Left lobe of liver (tissue), 2 donors: ENCODE data around the gene RHOT1. TPM values are rescaled to one million over a fixed set of nuclear protein-coding genes. Genes with fewer than 3 reads are reported as not detected.
"Not testable (repeated sequence)": the region's sequence is repeated elsewhere in the genome, so short reads cannot be mapped to it uniquely, and the experiment has no call there.

Experiments used
- ATAC-seq: fragments of 200-7000 bp; cut with Tn5 transposase; one replicate; pipeline ENCODE4 v1.9.1; 2020; ENCODE audit warnings: mild to moderate bottlenecking, moderate library complexity
- DNase-seq: peaks from one replicate; pipeline ENCODE4 v3.0.0-alpha.2; 2020; ENCODE audit warnings: low spot score
- total RNA-seq: library from RNA; stranded (reverse); gene quantifications from one replicate; pipeline ENCODE4 v1.2.1, GENCODE V29; 2021
- donor health status: DM: no; HTN: no; CAD: no; lungs with moderate emphysema.
- donor health status: DM: no; HTN: yes; CAD: no.

Gene RHOT1
- total RNA-seq, 1 donor from 2014 or later = 12.5 TPM

GRCh38 chr17:32215696-32216095 lies 73.4 kb downstream of the RHOT1 start:
- no peak for ATAC-seq

GRCh38 chr17:32222621-32223020 lies 80.3 kb downstream of the RHOT1 start:
- no peak for ATAC-seq
- no peak for DNase-seq

More at GRCh38 chr17:32215696-32216095, 73.4 kb downstream of the RHOT1 start:
- DNase-seq = no peak

- DNase-seq = no peak
- no peak for ATAC-seq
Measured at GRCh38 chr17:32223703-32224102, 81.4 kb downstream of the RHOT1 start.

- ATAC-seq (no peak), DNase-seq (no peak)
Measured at GRCh38 chr17:32226886-32227285, 84.6 kb downstream of the RHOT1 start.

GRCh38 chr17:32227910-32228309 lies 85.6 kb downstream of the RHOT1 start:
- ATAC-seq = no peak

GRCh38 chr17:32235588-32235987 lies 93.3 kb downstream of the RHOT1 start:
- DNase-seq = no peak
- no peak for ATAC-seq

More at GRCh38 chr17:32227910-32228309, 85.6 kb downstream of the RHOT1 start:
- DNase-seq = no peak

GRCh38 chr17:32239456-32239855 lies 97.2 kb downstream of the RHOT1 start:
- no peak for DNase-seq
- peak; percentile 54 for ATAC-seq

GRCh38 chr17:32240750-32241149 lies 98.4 kb downstream of the RHOT1 start:
- DNase-seq = no peak
- peak; percentile 69 for ATAC-seq

GRCh38 chr17:32241640-32242039 lies 99.3 kb downstream of the RHOT1 start:
- ATAC-seq (peak; percentile 34), DNase-seq (no peak)

- DNase-seq (no peak), ATAC-seq (no peak)
Measured at GRCh38 chr17:32249475-32249874, 107.2 kb downstream of the RHOT1 start.

- DNase-seq (peak; percentile 82), ATAC-seq (peak; percentile 99)
Measured at GRCh38 chr17:32253117-32253611, 110.9 kb downstream of the RHOT1 start.

- DNase-seq (no peak), ATAC-seq (no peak)
Measured at GRCh38 chr17:32256012-32256700, 113.9 kb downstream of the RHOT1 start.

GRCh38 chr17:32256701-32257019 lies 114.4 kb downstream of the RHOT1 start:
- no peak for ATAC-seq
- DNase-seq = no peak

- no peak for ATAC-seq
- DNase-seq = no peak
Measured at GRCh38 chr17:32258383-32259140, 116.3 kb downstream of the RHOT1 start.

GRCh38 chr17:32259586-32259985 lies 117.3 kb downstream of the RHOT1 start:
- ATAC-seq (no peak), DNase-seq (no peak)

GRCh38 chr17:32261417-32261736 lies 119.1 kb downstream of the RHOT1 start:
- ATAC-seq = no peak
- no peak for DNase-seq

- no peak for ATAC-seq
- DNase-seq = no peak
Measured at GRCh38 chr17:32261936-32262510, 119.7 kb downstream of the RHOT1 start.

GRCh38 chr17:32263515-32263914 lies 121.2 kb downstream of the RHOT1 start:
- not testable (repeated sequence) for ATAC-seq, DNase-seq

GRCh38 chr17:32264140-32264799 lies 122.0 kb downstream of the RHOT1 start:
- DNase-seq (no peak), ATAC-seq (no peak)

GRCh38 chr17:32264823-32265191 lies 122.5 kb downstream of the RHOT1 start:
- ATAC-seq (no peak), DNase-seq (no peak)

- ATAC-seq (peak; percentile 68), DNase-seq (no peak)
Measured at GRCh38 chr17:32265192-32265923, 123.1 kb downstream of the RHOT1 start, which contains the start of gene RHBDL3. Gene RHBDL3, plus strand, starts transcription at chr17:32265832. Its CDS starts 358 bp downstream, at chr17:32266190.
